PC-9 (cell line): ENCODE results near the gene GRIK3. TPM values are rescaled to one million over a fixed set of nuclear protein-coding genes. Genes with fewer than 3 reads are reported as not detected.
"Not testable (repeated sequence)": the region's sequence is repeated elsewhere in the genome, so short reads cannot be mapped to it uniquely, and the experiment has no call there.

ENCODE experiments used
- BruUV-seq: library from RNA; stranded (reverse); fragments of 400-500 nt; replicated peaks from 2 replicates; lab custom pipeline; 2021; lab: Mats Ljungman, UMichigan
- CTCF ChIA-PET: fragments of 300-600 bp; sonication (Branson Sonifier 250); formaldehyde crosslinking; loops from one replicate; lab custom pipeline; 2022; ENCODE audit warnings: antibody characterized with exemption; lab: Charles Lee
- POLR2A ChIA-PET: fragments of 300-600 bp; sonication (Branson Sonifier 250); formaldehyde crosslinking; loops from one replicate; lab custom pipeline; 2022; ENCODE audit warnings: antibody characterized with exemption; ENCODE audit not compliant: unreplicated experiment; lab: Charles Lee
- DNase-seq, 2 experiments: peaks; one replicate each; pipeline versions ENCODE4 v3.0.0 to v3.0.0-alpha.2; 2015 to 2022; ENCODE audit warnings: mixed read lengths in 1 of 2
- H2AFZ ChIP-seq: fragments of 200-600 bp; sonication (generic); 2 replicates; pipeline ENCODE4 v1.8.1; 2017; ENCODE audit warnings: antibody characterized with exemption
- H3F3A ChIP-seq: fragments of 200-600 bp; sonication (generic); 2 replicates; pipeline ENCODE4 v1.8.1; 2017; ENCODE audit warnings: antibody characterized with exemption, mild to moderate bottlenecking, low read depth; ENCODE audit not compliant: insufficient read depth
- H3K27ac ChIP-seq: fragments of 200-600 bp; sonication (generic); 2 replicates; pipeline ENCODE4 v1.6.1; 2016; ENCODE audit warnings: mixed run types
- H3K27me3 ChIP-seq: fragments of 200-600 bp; sonication (generic); 2 replicates; pipeline ENCODE4 v1.6.1; 2016; ENCODE audit warnings: low read depth, mixed run types; ENCODE audit not compliant: insufficient read depth
- H3K36me3 ChIP-seq: fragments of 200-600 bp; sonication (generic); 2 replicates; pipeline ENCODE4 v1.6.1; 2016; ENCODE audit warnings: low read depth, mixed run types
- H3K4me1 ChIP-seq: fragments of 200-600 bp; sonication (generic); replicated peaks from 2 replicates; pipeline ENCODE4 v1.6.1; 2016; ENCODE audit warnings: mixed run types; ENCODE audit not compliant: insufficient read depth
- H3K4me2 ChIP-seq: fragments of 200-600 bp; sonication (generic); 2 replicates; pipeline ENCODE4 v1.6.1; 2017; ENCODE audit warnings: mixed run types
- H3K4me3 ChIP-seq: fragments of 200-600 bp; sonication (generic); 2 replicates; pipeline ENCODE4 v1.6.1; 2016; ENCODE audit warnings: mixed run types
- H3K79me2 ChIP-seq: fragments of 200-600 bp; sonication (generic); 2 replicates; pipeline ENCODE4 v1.6.1; 2017; ENCODE audit warnings: low read depth, mixed run types
- H3K9me2 ChIP-seq: fragments of 200-600 bp; sonication (generic); 2 replicates; pipeline ENCODE4 v1.8.1; 2017; ENCODE audit warnings: mild to moderate bottlenecking; ENCODE audit not compliant: insufficient read depth
- H3K9me3 ChIP-seq: fragments of 200-600 bp; sonication (generic); 2 replicates; pipeline ENCODE4 v1.8.1; 2016; ENCODE audit warnings: low read depth; ENCODE audit not compliant: insufficient read depth
- H4K20me1 ChIP-seq: fragments of 200-600 bp; sonication (generic); 2 replicates; pipeline ENCODE4 v1.8.1; 2017; ENCODE audit not compliant: insufficient read depth
- CTCF ChIP-seq: fragments of 200-600 bp; sonication (generic); conservative IDR thresholded peaks from 2 replicates; pipeline ENCODE4 v1.6.1; 2017; ENCODE audit warnings: mixed run types, antibody characterized with exemption, mild to moderate bottlenecking, moderate library complexity
- EZH2 ChIP-seq: fragments of 200-600 bp; sonication (generic); IDR thresholded peaks from 2 replicates; pipeline ENCODE4 v1.8.0; 2017; ENCODE audit warnings: antibody characterized with exemption, low read depth
- intact Hi-C: fragments of 100-400 bp; cut with micrococcal nuclease; formaldehyde crosslinking; loops from one replicate; pipeline ENCODE4 v1.10.0; 2022; ENCODE audit not compliant: unreplicated experiment
- total RNA-seq: library from RNA; stranded (reverse); gene quantifications from 2 replicates; pipeline ENCODE4 v1.2.3, GENCODE V29; 2021

GRIK3 gene
- total RNA-seq, 1 experiment from 2014 or later = not detected

GRCh38 chr1:36909946-36910725 is 124.2 kb downstream of the GRIK3 start:
- peaks cover 38% of the 10 kb centered on the region for H3K27me3 ChIP-seq
- CTCF ChIA-PET = no interaction called here
- POLR2A ChIA-PET = no interaction called here

DNA sequence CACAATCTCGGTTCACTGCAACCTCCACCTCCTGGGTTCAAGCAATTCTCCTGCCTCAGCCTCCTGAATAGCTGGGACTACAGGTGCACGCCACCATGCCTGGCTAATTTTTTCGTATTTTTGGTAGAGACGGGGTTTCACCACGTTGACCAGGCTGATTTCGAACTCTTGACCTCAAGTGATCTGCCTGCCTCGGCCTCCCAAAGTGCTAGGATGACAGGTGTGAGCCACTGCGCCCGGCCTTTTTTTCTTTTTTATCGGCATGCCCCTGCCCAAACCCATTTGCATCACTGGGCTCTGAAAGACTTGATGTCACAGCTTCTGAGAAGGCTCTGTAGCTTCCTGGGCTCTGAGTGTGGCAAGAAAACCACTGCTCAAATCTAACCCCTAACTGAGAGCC is 125.0 kb downstream of the GRIK3 start:
- H3K27me3 ChIP-seq = peaks cover 34% of the 10 kb centered on the region
- H3K4me3 ChIP-seq, H3K9me3 ChIP-seq, H3K9me2 ChIP-seq, BruUV-seq, H3K36me3 ChIP-seq, H3K79me2 ChIP-seq, DNase-seq, H3K4me1 ChIP-seq, H3K4me2 ChIP-seq, H3F3A ChIP-seq, H4K20me1 ChIP-seq, intact Hi-C loops, H3K27ac ChIP-seq, CTCF ChIA-PET, H2AFZ ChIP-seq, POLR2A ChIA-PET: not testable (repeated sequence)

More at GRCh38 chr1:36909946-36910725, 124.2 kb downstream of the GRIK3 start:
- Histone ChIP-seq H3K27ac (no peak overlapping the region), H3K4me1 (no peaks in the 10 kb centered on the region), H3K9me2 (no peaks in the 10 kb centered on the region), H3K9me3 (no peaks in the 10 kb centered on the region), H3K79me2 (no peaks in the 10 kb centered on the region), H3K4me3 (no peak overlapping the region), H3F3A (no peaks in the 10 kb centered on the region), H3K4me2 (no peak overlapping the region), H2AFZ (no peak overlapping the region), H4K20me1 (no peaks in the 10 kb centered on the region), H3K36me3 (no peaks in the 10 kb centered on the region)
- intact Hi-C loops = no loop called here
- no TSS peak for BruUV-seq
- DNase-seq = no peak
- TF ChIP-seq CTCF = no peak
- no peak for TF ChIP-seq EZH2

- Histone ChIP-seq H3K4me1 (no peaks in the 10 kb centered on the region), H4K20me1 (0 out of 2 replicates have a peak, but pooled peaks cover 4% of the 10 kb centered on the region), H2AFZ (no peak overlapping the region), H3K36me3 (no peaks in the 10 kb centered on the region), H3K27ac (no peak overlapping the region), H3K27me3 (peaks cover 29% of the 10 kb centered on the region), H3F3A (no peaks in the 10 kb centered on the region), H3K9me3 (no peaks in the 10 kb centered on the region), H3K4me3 (no peak overlapping the region), H3K9me2 (no peaks in the 10 kb centered on the region), H3K4me2 (no peak overlapping the region), H3K79me2 (no peaks in the 10 kb centered on the region)
- no TSS peak for BruUV-seq
- POLR2A ChIA-PET = no interaction called here
- DNase-seq = no peak
- TF ChIP-seq CTCF (no peak), EZH2 (no peak)
- intact Hi-C loops = no loop called here
- CTCF ChIA-PET = no interaction called here
These were observed 126.2 kb downstream of the GRIK3 start for GRCh38 chr1:36908096-36908495.
